Metanephros (tissue), 1 donor: ENCODE measurements around the gene SLC35B3. TPM values are rescaled to one million over a fixed set of nuclear protein-coding genes. Genes with fewer than 3 reads are reported as not detected.

Experiments used
- total RNA-seq: library from RNA; depleted of rRNA; stranded (reverse); fragments of >200 nt; gene quantifications from one replicate; pipeline ENCODE4 v1.2.3, GENCODE V29; 2014

SLC35B3 gene
- 17.4 TPM for total RNA-seq

GRCh38 chr6:8435093-8435844 lies at the start of gene SLC35B3:
TSS of gene SLC35B3 (minus strand) at chr6:8435545.

